Measurements from ENCODE around the gene NR1H2.

- TF ChIP-seq CTCF (IDR thresholded peaks at IDR 0.05) (no peak), POLR2A (IDR thresholded peaks at IDR 0.05) (no peak)
These were observed 25.6 kb downstream of the NR1H2 start for GRCh38 chr19:50401605-50402450.

All from uterus (tissue), 2 donors.